Liver (tissue), 9 donors: ENCODE measurements around the gene RND3. TPM values are rescaled to one million over a fixed set of nuclear protein-coding genes. Genes with fewer than 3 reads are reported as not detected.

ENCODE experiments used
- DNase-seq: peaks from one replicate; pipeline ENCODE4 v3.0.0-alpha.2; 2017; ENCODE audit warnings: low spot score
- H3K27ac ChIP-seq, 2 donors: one replicate each; pipeline ENCODE4 v1.7.0; 2013; ENCODE audit warnings: inconsistent platforms in 2 of 2, low read length in 2 of 2, control low read depth in 1 of 2, low read depth in 1 of 2, mild to moderate bottlenecking in 1 of 2
- H3K27me3 ChIP-seq, 4 donors: one replicate each; pipeline versions ENCODE4 v1.6.1 to v1.7.0; 2013; ENCODE audit warnings: low read length in 3 of 4, inconsistent platforms in 1 of 4, mild to moderate bottlenecking in 1 of 4, moderate library complexity in 1 of 4; ENCODE audit not compliant: control insufficient read depth in 4 of 4, insufficient read depth in 4 of 4
- H3K36me3 ChIP-seq, 4 donors: one replicate each; pipeline versions ENCODE4 v1.6.1 to v1.7.0; 2013; ENCODE audit warnings: low read length in 3 of 4, mild to moderate bottlenecking in 3 of 4, low read depth in 1 of 4, moderate library complexity in 1 of 4; ENCODE audit not compliant: control insufficient read depth in 4 of 4, insufficient read depth in 3 of 4
- H3K4me1 ChIP-seq, 4 donors: one replicate each; pipeline versions ENCODE4 v1.6.1 to v1.7.0; 2013; ENCODE audit warnings: low read length in 3 of 4, mild to moderate bottlenecking in 3 of 4, moderate library complexity in 1 of 4; ENCODE audit not compliant: control insufficient read depth in 4 of 4, insufficient read depth in 4 of 4
- H3K4me3 ChIP-seq, 3 donors: one replicate each; pipeline versions ENCODE4 v1.6.1 to v1.7.0; 2013; ENCODE audit warnings: low read length in 3 of 3, control low read depth in 1 of 3, low read depth in 1 of 3, mild to moderate bottlenecking in 1 of 3
- H3K9ac ChIP-seq, 2 donors: one replicate each; pipeline ENCODE4 v1.7.0; 2013; ENCODE audit warnings: low read length in 2 of 2, mild to moderate bottlenecking in 2 of 2, moderate library complexity in 2 of 2, control low read depth in 1 of 2, low read depth in 1 of 2
- H3K9me3 ChIP-seq, 4 donors: one replicate each; pipeline versions ENCODE4 v1.6.1 to v1.7.0; 2013; ENCODE audit warnings: low read length in 3 of 4; ENCODE audit not compliant: control insufficient read depth in 4 of 4
- ATF3 ChIP-seq: IDR thresholded peaks from 2 replicates; pipeline ENCODE4 v1.6.1; 2016; ENCODE audit warnings: antibody characterized with exemption
- CTCF ChIP-seq: fragments of 150-350 bp; IDR thresholded peaks from 2 replicates; pipeline ENCODE4 v1.5.1; 2017; ENCODE audit warnings: improper control_type of control experiment, low read depth, low read length; ENCODE audit not compliant: missing input control
- EGR1 ChIP-seq, 2 donors: IDR thresholded peaks; 2 replicates each; pipeline ENCODE4 v1.6.1; 2016 to 2018; ENCODE audit warnings: antibody characterized with exemption in 2 of 2, low read depth in 2 of 2
- FOXA1 ChIP-seq: IDR thresholded peaks from 2 replicates; pipeline ENCODE4 v1.6.1; 2016; ENCODE audit warnings: antibody characterized with exemption
- FOXA2 ChIP-seq: IDR thresholded peaks from 2 replicates; pipeline ENCODE4 v1.6.1; 2016; ENCODE audit warnings: antibody characterized with exemption
- GABPA ChIP-seq, 2 donors: IDR thresholded peaks in 1 of 2; conservative IDR thresholded peaks in 1 of 2; 2 replicates each; pipeline ENCODE4 v1.6.1; 2016; ENCODE audit warnings: antibody characterized with exemption in 2 of 2, mild to moderate bottlenecking in 1 of 2, moderate library complexity in 1 of 2
- HNF4A ChIP-seq, 2 donors: conservative IDR thresholded peaks; 2 replicates each; pipeline ENCODE4 v1.6.1; 2016; ENCODE audit warnings: antibody characterized with exemption in 2 of 2, mild to moderate bottlenecking in 2 of 2
- HNF4G ChIP-seq: IDR thresholded peaks from 2 replicates; pipeline ENCODE4 v1.6.1; 2016; ENCODE audit warnings: antibody characterized with exemption
- JUND ChIP-seq, 2 donors: IDR thresholded peaks; 2 replicates each; pipeline ENCODE4 v1.6.1; 2016; ENCODE audit warnings: antibody characterized with exemption in 2 of 2
- MAX ChIP-seq: IDR thresholded peaks from 2 replicates; pipeline ENCODE4 v1.6.1; 2016; ENCODE audit warnings: antibody characterized with exemption
- NR2F2 ChIP-seq: IDR thresholded peaks from 2 replicates; pipeline ENCODE4 v1.6.1; 2016; ENCODE audit warnings: antibody characterized with exemption
- RAD21 ChIP-seq, 2 donors: IDR thresholded peaks; 2 replicates each; pipeline ENCODE4 v1.6.1; 2016; ENCODE audit warnings: antibody characterized with exemption in 2 of 2, mild to moderate bottlenecking in 2 of 2
- REST ChIP-seq: IDR thresholded peaks from 2 replicates; pipeline ENCODE4 v1.6.1; 2016; ENCODE audit warnings: antibody characterized with exemption, mild to moderate bottlenecking
- RXRA ChIP-seq, 2 donors: IDR thresholded peaks; 2 replicates each; pipeline ENCODE4 v1.6.1; 2017 to 2018; ENCODE audit warnings: antibody characterized with exemption in 2 of 2, mild to moderate bottlenecking in 1 of 2
- SP1 ChIP-seq: IDR thresholded peaks from 2 replicates; pipeline ENCODE4 v1.6.1; 2018; ENCODE audit warnings: antibody characterized with exemption, mild to moderate bottlenecking
- YY1 ChIP-seq: IDR thresholded peaks from 2 replicates; pipeline ENCODE4 v1.6.1; 2016; ENCODE audit warnings: antibody characterized with exemption, mild to moderate bottlenecking
- ZBTB33 ChIP-seq: IDR thresholded peaks from 2 replicates; pipeline ENCODE4 v1.6.1; 2016; ENCODE audit warnings: antibody characterized with exemption
- WGBS: extraction: QIAGEN DNeasy Blood & Tissue Kit; methylation state at CpG from one replicate; pipeline ENCODE4 v1.1.7; 2013; 5-methylcytosine and 5-hydroxymethylcytosine counted together
- polyA plus RNA-seq, 2 donors: library from polyadenylated mRNA; stranded (reverse) in 1 of 2; unstranded in 1 of 2; fragments of 200-250 nt in 1 of 2; fragments of >200 nt in 1 of 2; fragmentation: Nextera tagmentation in 1 of 2; extraction: Ambion mirVana in 1 of 2; gene quantifications; one replicate each; pipeline versions ENCODE4 v1.2.1 to v1.2.3, GENCODE V29; 2013 to 2015
- total RNA-seq, 2 donors: library from RNA; depleted of rRNA; stranded (reverse); fragments of >200 nt; gene quantifications; one replicate each; pipeline ENCODE4 v1.2.3, GENCODE V29; 2014
- donor health status: healthy.
- donor health status: healthy.
- donor health status: healthy.
- donor health status: healthy.
- donor health status: healthy.

Gene RND3
- total and polyA plus RNA-seq, 4 donors, result 14.8 to 30.0 (median 21.6) TPM

- Histone ChIP-seq H3K4me3 (no peak overlapping the region), H3K9ac (no peak overlapping the region), H3K36me3 (no peaks in the 10 kb centered on the region), H3K4me1 (no peaks in the 10 kb centered on the region), H3K9me3 (no peaks in the 10 kb centered on the region), H3K27ac (no peak overlapping the region), H3K27me3 (no peaks in the 10 kb centered on the region)
- TF ChIP-seq YY1 (no peak), RAD21 (IDR thresholded peaks at IDR 0.05) (no peak), RXRA (IDR thresholded peaks at IDR 0.05) (no peak), EGR1 (IDR thresholded peaks at IDR 0.05; ENCODE audit: low read depth in 2 of 2) (no peak), FOXA1 (no peak), REST (no peak), GABPA (IDR thresholded peaks at IDR 0.05 in 1 of 2, conservative IDR thresholded peaks at IDR 0.05 in 1 of 2) (no peak), ZBTB33 (no peak), JUND (IDR thresholded peaks at IDR 0.05) (no peak)
- DNase-seq, result no peak
- 51% methylated on average over 3 of the region's 3 CpGs for WGBS
Measured at GRCh38 chr2:150449856-150450255, 37.6 kb downstream of the RND3 start.

GRCh38 chr2:150445398-150445797 is 42.1 kb downstream of the RND3 start:
- 88% methylated on average over 1 of the region's 1 CpG for WGBS
- Histone ChIP-seq H3K27ac (no peak overlapping the region), H3K4me1 (no peaks in the 10 kb centered on the region), H3K36me3 (no peaks in the 10 kb centered on the region), H3K9me3 (no peaks in the 10 kb centered on the region), H3K27me3 (no peaks in the 10 kb centered on the region), H3K4me3 (no peak overlapping the region), H3K9ac (no peak overlapping the region)
- DNase-seq, result no peak
- TF ChIP-seq YY1 (no peak), HNF4A (conservative IDR thresholded peaks at IDR 0.05) (no peak), ATF3 (no peak), MAX (no peak), REST (no peak), HNF4G (no peak), RAD21 (IDR thresholded peaks at IDR 0.05) (no peak), EGR1 (IDR thresholded peaks at IDR 0.05; ENCODE audit: low read depth in 2 of 2) (no peak), GABPA (IDR thresholded peaks at IDR 0.05 in 1 of 2, conservative IDR thresholded peaks at IDR 0.05 in 1 of 2) (no peak), ZBTB33 (no peak), FOXA2 (no peak), JUND (IDR thresholded peaks at IDR 0.05) (no peak), SP1 (no peak), CTCF (no peak), NR2F2 (no peak), FOXA1 (no peak), RXRA (IDR thresholded peaks at IDR 0.05) (no peak)
